ENCODE results near the gene RER1.

RER1 gene

DNA sequence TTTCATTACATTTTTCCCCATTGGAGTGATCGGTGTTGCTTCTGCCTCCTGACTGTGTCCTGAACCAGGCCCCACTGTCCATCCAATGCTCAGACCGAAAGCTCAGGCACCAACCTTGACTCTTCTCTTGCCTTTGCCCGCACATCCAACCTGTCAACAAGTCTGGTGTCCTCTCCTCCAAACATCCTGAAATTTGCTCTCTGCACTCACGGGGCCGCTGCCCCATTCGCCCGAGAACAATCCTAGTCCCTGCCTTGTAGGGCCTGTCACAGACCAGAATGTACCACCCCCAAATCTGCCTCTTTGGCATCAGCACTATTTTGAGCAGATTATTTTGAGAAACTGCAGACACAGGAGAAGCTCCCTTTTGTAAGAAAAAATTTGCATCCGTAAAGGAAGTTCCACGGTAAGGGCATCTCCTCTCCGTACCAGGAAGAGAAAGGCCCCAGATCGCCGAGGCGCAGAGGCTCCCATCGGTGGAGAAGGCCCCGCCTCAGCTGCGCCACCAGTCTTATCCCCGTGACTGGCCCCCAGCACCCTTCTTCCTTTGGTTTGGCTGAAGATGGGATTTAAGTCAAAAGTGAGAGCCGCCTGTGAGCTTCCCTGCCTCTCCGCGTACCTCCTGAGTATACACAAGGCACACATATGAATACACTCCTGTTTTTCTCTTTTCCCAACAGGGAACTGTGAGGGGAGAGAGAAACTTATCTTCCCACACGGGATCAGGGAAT lies 7.3 kb upstream of the RER1 start:
- Histone ChIP-seq H3K4me3 (ENCODE audit: low read depth in 1 of 5, low read length in 5 of 5) (no peak overlapping the region), H3K9me3 (ENCODE audit: control insufficient read depth in 5 of 5, low read length in 5 of 5) (no peaks in the 10 kb centered on the region), H3K27ac (ENCODE audit: low read depth, low read length) (no peak overlapping the region), H3K4me1 (ENCODE audit: control insufficient read depth in 5 of 5, insufficient read depth in 5 of 5, low read length in 5 of 5) (peaks cover 0 to 18% (median 14%) of the 10 kb centered on the region in 5 donors), H3K9ac (ENCODE audit: low read length in 5 of 5) (no peak overlapping the region), H3K36me3 (ENCODE audit: control insufficient read depth in 5 of 5, insufficient read depth in 5 of 5, low read length in 5 of 5) (peaks cover 0 to 7% (median 3%) of the 10 kb centered on the region in 5 donors), H3K27me3 (ENCODE audit: control insufficient read depth in 5 of 5, insufficient read depth in 4 of 5, low read length in 5 of 5) (no peaks in the 10 kb centered on the region)

GRCh38 chr1:2384941-2385481 lies 6.6 kb upstream of the RER1 start:
- no peaks in the 10 kb centered on the region for H3K9me3 ChIP-seq (ENCODE audit: control insufficient read depth in 5 of 5, low read length in 5 of 5)
- H3K27me3 ChIP-seq (ENCODE audit: control insufficient read depth in 5 of 5, insufficient read depth in 4 of 5, low read length in 5 of 5) = no peaks in the 10 kb centered on the region
- peaks cover 0 to 18% (median 14%) of the 10 kb centered on the region in 5 donors for H3K4me1 ChIP-seq (ENCODE audit: control insufficient read depth in 5 of 5, insufficient read depth in 5 of 5, low read length in 5 of 5)
- no peak overlapping the region for H3K27ac ChIP-seq (ENCODE audit: low read depth, low read length)
- H3K36me3 ChIP-seq (ENCODE audit: control insufficient read depth in 5 of 5, insufficient read depth in 5 of 5, low read length in 5 of 5) = peaks cover 0 to 7% (median 3%) of the 10 kb centered on the region in 5 donors
- no peak overlapping the region for H3K4me3 ChIP-seq (ENCODE audit: low read depth in 1 of 5, low read length in 5 of 5)
- H3K9ac ChIP-seq (ENCODE audit: low read length in 5 of 5) = no peak overlapping the region

- Histone ChIP-seq H3K9ac (ENCODE audit: low read length in 5 of 5) (no peak overlapping the region), H3K27me3 (ENCODE audit: control insufficient read depth in 5 of 5, insufficient read depth in 4 of 5, low read length in 5 of 5) (no peaks in the 10 kb centered on the region), H3K36me3 (ENCODE audit: control insufficient read depth in 5 of 5, insufficient read depth in 5 of 5, low read length in 5 of 5) (peaks cover 0 to 7% (median 3%) of the 10 kb centered on the region in 5 donors), H3K9me3 (ENCODE audit: control insufficient read depth in 5 of 5, low read length in 5 of 5) (no peaks in the 10 kb centered on the region), H3K27ac (ENCODE audit: low read depth, low read length) (no peak overlapping the region), H3K4me3 (ENCODE audit: low read depth in 1 of 5, low read length in 5 of 5) (no peak overlapping the region), H3K4me1 (ENCODE audit: control insufficient read depth in 5 of 5, insufficient read depth in 5 of 5, low read length in 5 of 5) (peaks cover 0 to 24% (median 19%) of the 10 kb centered on the region in 5 donors)
These were observed 5.9 kb upstream of the RER1 start for GRCh38 chr1:2385606-2386280.

- peaks cover 0 to 7% (median 3%) of the 10 kb centered on the region in 5 donors for H3K36me3 ChIP-seq (ENCODE audit: control insufficient read depth in 5 of 5, insufficient read depth in 5 of 5, low read length in 5 of 5)
- H3K9me3 ChIP-seq (ENCODE audit: control insufficient read depth in 5 of 5, low read length in 5 of 5) = no peaks in the 10 kb centered on the region
- no peak overlapping the region for H3K4me3 ChIP-seq (ENCODE audit: low read depth in 1 of 5, low read length in 5 of 5)
- H3K27ac ChIP-seq (ENCODE audit: low read depth, low read length) = no peak overlapping the region
- H3K27me3 ChIP-seq (ENCODE audit: control insufficient read depth in 5 of 5, insufficient read depth in 4 of 5, low read length in 5 of 5) = no peaks in the 10 kb centered on the region
- H3K9ac ChIP-seq (ENCODE audit: low read length in 5 of 5) = no peak overlapping the region
- H3K4me1 ChIP-seq (ENCODE audit: control insufficient read depth in 5 of 5, insufficient read depth in 5 of 5, low read length in 5 of 5) = peaks cover 0 to 18% (median 12%) of the 10 kb centered on the region in 5 donors
These were observed 4.7 kb upstream of the RER1 start for GRCh38 chr1:2386636-2387611.

DNA sequence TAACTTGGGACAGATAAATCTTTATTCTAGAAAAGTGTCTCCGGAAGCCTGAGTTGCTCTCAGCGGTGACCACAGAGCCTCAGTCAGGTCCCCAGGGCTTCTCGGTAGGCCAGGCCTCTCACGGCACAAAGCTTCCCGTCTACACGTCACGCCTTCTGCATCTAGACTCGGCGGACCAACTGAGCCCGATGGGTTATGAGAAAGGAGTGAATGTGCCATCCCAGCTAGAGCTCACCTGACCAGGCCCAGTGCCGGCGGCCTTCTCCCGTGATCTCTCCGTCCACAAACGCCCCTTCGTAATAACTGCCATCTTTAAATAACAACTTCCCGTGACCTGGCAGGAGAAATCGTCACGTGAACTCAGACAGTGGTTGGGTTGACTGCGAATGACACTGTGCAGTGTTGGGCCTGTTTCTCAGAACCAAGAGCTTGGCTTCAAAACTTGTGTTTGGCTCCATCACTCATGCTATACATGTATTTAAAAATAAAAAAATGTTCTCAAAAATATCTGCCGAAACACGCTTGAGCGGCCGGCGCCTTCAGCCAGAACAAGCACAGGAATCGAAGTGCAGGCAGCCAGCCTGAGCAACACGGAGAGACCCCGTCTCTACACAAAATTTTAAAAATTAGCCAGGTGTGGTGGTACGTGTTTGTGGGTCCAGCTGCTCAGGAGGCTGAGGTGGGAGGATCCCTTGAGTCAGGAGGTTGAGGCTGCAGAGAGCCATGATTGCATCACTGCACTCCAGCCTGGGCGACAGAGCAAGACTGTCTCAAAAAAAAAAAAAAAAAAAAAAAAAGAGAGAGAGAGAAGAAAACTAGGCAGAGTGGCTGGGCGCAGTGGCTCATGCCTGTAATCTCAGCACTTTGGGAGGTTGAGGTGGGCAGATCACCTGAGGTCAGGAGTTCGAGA lies 3.4 kb upstream of the RER1 start:
- Histone ChIP-seq H3K9me3 (ENCODE audit: control insufficient read depth in 5 of 5, low read length in 5 of 5) (no peaks in the 10 kb centered on the region), H3K27me3 (ENCODE audit: control insufficient read depth in 5 of 5, insufficient read depth in 4 of 5, low read length in 5 of 5) (no peaks in the 10 kb centered on the region), H3K27ac (ENCODE audit: low read depth, low read length) (no peak overlapping the region), H3K9ac (ENCODE audit: low read length in 5 of 5) (no peak overlapping the region), H3K36me3 (ENCODE audit: control insufficient read depth in 5 of 5, insufficient read depth in 5 of 5, low read length in 5 of 5) (peaks cover 0 to 10% (median 7%) of the 10 kb centered on the region in 5 donors), H3K4me3 (ENCODE audit: low read depth in 1 of 5, low read length in 5 of 5) (no peak overlapping the region), H3K4me1 (ENCODE audit: control insufficient read depth in 5 of 5, insufficient read depth in 5 of 5, low read length in 5 of 5) (peaks cover 8 to 27% (median 22%) of the 10 kb centered on the region in 5 donors)

GRCh38 chr1:2389644-2390043 lies 2.0 kb upstream of the RER1 start:
- Histone ChIP-seq H3K4me1 (ENCODE audit: control insufficient read depth in 5 of 5, insufficient read depth in 5 of 5, low read length in 5 of 5) (peaks cover 10 to 37% (median 32%) of the 10 kb centered on the region in 5 donors), H3K9ac (ENCODE audit: low read length in 5 of 5) (no peak overlapping the region), H3K4me3 (ENCODE audit: low read depth in 1 of 5, low read length in 5 of 5) (no peak overlapping the region), H3K27ac (ENCODE audit: low read depth, low read length) (no peak overlapping the region), H3K36me3 (ENCODE audit: control insufficient read depth in 5 of 5, insufficient read depth in 5 of 5, low read length in 5 of 5) (peaks cover 0 to 23% (median 16%) of the 10 kb centered on the region in 5 donors), H3K27me3 (ENCODE audit: control insufficient read depth in 5 of 5, insufficient read depth in 4 of 5, low read length in 5 of 5) (no peaks in the 10 kb centered on the region), H3K9me3 (ENCODE audit: control insufficient read depth in 5 of 5, low read length in 5 of 5) (no peaks in the 10 kb centered on the region)

- peaks cover 16 to 45% (median 32%) of the 10 kb centered on the region in 5 donors for H3K4me1 ChIP-seq (ENCODE audit: control insufficient read depth in 5 of 5, insufficient read depth in 5 of 5, low read length in 5 of 5)
- peak overlapping the region; percentile 71 to 88 (median 81) for H3K4me3 ChIP-seq (ENCODE audit: low read depth in 1 of 5, low read length in 5 of 5)
- peak overlapping the region; percentile 71 to 89 (median 86) for H3K9ac ChIP-seq (ENCODE audit: low read length in 5 of 5)
- peak overlapping the region; percentile 55 for H3K27ac ChIP-seq (ENCODE audit: low read depth, low read length)
- peaks cover 0 to 2% (median 0%) of the 10 kb centered on the region in 5 donors for H3K9me3 ChIP-seq (ENCODE audit: control insufficient read depth in 5 of 5, low read length in 5 of 5)
- peaks cover 0 to 5% (median 0%) of the 10 kb centered on the region in 5 donors for H3K27me3 ChIP-seq (ENCODE audit: control insufficient read depth in 5 of 5, insufficient read depth in 4 of 5, low read length in 5 of 5)
- H3K36me3 ChIP-seq (ENCODE audit: control insufficient read depth in 5 of 5, insufficient read depth in 5 of 5, low read length in 5 of 5) = peaks cover 0 to 44% (median 30%) of the 10 kb centered on the region in 5 donors
These were observed 379 bp downstream of the RER1 start for GRCh38 chr1:2391931-2392509.

- Histone ChIP-seq H3K27ac (ENCODE audit: low read depth, low read length) (peak overlapping the region; percentile 55), H3K36me3 (ENCODE audit: control insufficient read depth in 5 of 5, insufficient read depth in 5 of 5, low read length in 5 of 5) (peaks cover 0 to 45% (median 34%) of the 10 kb centered on the region in 5 donors), H3K4me3 (ENCODE audit: low read depth in 1 of 5, low read length in 5 of 5) (peak overlapping the region; percentile 71 to 88 (median 81)), H3K9ac (ENCODE audit: low read length in 5 of 5) (peak overlapping the region; percentile 71 to 89 (median 86)), H3K9me3 (ENCODE audit: control insufficient read depth in 5 of 5, low read length in 5 of 5) (peaks cover 0 to 2% (median 0%) of the 10 kb centered on the region in 5 donors), H3K4me1 (ENCODE audit: control insufficient read depth in 5 of 5, insufficient read depth in 5 of 5, low read length in 5 of 5) (peaks cover 16 to 46% (median 35%) of the 10 kb centered on the region in 5 donors), H3K27me3 (ENCODE audit: control insufficient read depth in 5 of 5, insufficient read depth in 4 of 5, low read length in 5 of 5) (peaks cover 0 to 5% (median 0%) of the 10 kb centered on the region in 5 donors)
These were observed 1.0 kb downstream of the RER1 start for GRCh38 chr1:2392686-2393085.

Data from subcutaneous abdominal adipose tissue (tissue), 5 donors.